Hepatocyte (in vitro differentiated cells): ENCODE data around the gene OTOG. TPM values are rescaled to one million over a fixed set of nuclear protein-coding genes. Genes with fewer than 3 reads are reported as not detected.

Experiments used
- DNase-seq: peaks from one replicate; pipeline ENCODE4 v3.0.0-alpha.2; 2016; ENCODE audit warnings: low spot score
- H2AFZ ChIP-seq: fragments of 200-600 bp; sonication (generic); 2 replicates; pipeline ENCODE4 v1.6.0; 2016; ENCODE audit warnings: antibody characterized with exemption, mild to moderate bottlenecking
- H3K27ac ChIP-seq: fragments of 200-600 bp; sonication (generic); 2 replicates; pipeline ENCODE4 v1.5.1; 2016; ENCODE audit warnings: mild to moderate bottlenecking
- H3K27me3 ChIP-seq: fragments of 200-600 bp; sonication (generic); 2 replicates; pipeline ENCODE4 v1.6.1; 2016
- H3K36me3 ChIP-seq: fragments of 200-600 bp; sonication (generic); replicated peaks from 2 replicates; pipeline ENCODE4 v1.5.1; 2016; ENCODE audit warnings: low read depth; ENCODE audit not compliant: insufficient read depth
- H3K4me1 ChIP-seq: fragments of 200-600 bp; sonication (generic); 2 replicates; pipeline ENCODE4 v1.5.1; 2016; ENCODE audit warnings: mild to moderate bottlenecking, moderate library complexity; ENCODE audit not compliant: insufficient read depth
- H3K4me2 ChIP-seq: fragments of 200-600 bp; sonication (generic); 2 replicates; pipeline ENCODE4 v1.6.0; 2016
- H3K4me3 ChIP-seq: fragments of 200-600 bp; sonication (generic); 2 replicates; pipeline ENCODE4 v1.5.1; 2016; ENCODE audit warnings: mild to moderate bottlenecking
- H3K79me2 ChIP-seq: fragments of 200-600 bp; sonication (generic); 2 replicates; pipeline ENCODE4 v1.6.0; 2017; ENCODE audit warnings: mild to moderate bottlenecking
- H3K9me2 ChIP-seq: fragments of 200-600 bp; sonication (generic); replicated peaks from 2 replicates; pipeline ENCODE4 v1.6.0; 2017; ENCODE audit warnings: mild to moderate bottlenecking; ENCODE audit not compliant: insufficient read depth
- H3K9me3 ChIP-seq: fragments of 200-600 bp; sonication (generic); 2 replicates; pipeline ENCODE4 v1.5.1; 2016; ENCODE audit warnings: low read depth, mild to moderate bottlenecking
- H4K20me1 ChIP-seq: fragments of 200-600 bp; sonication (generic); 2 replicates; pipeline ENCODE4 v1.6.0; 2016; ENCODE audit warnings: mild to moderate bottlenecking; ENCODE audit not compliant: insufficient read depth, poor library complexity, severe bottlenecking
- CTCF ChIP-seq: fragments of 200-600 bp; sonication (generic); IDR thresholded peaks from 2 replicates; pipeline ENCODE4 v1.5.1; 2016; ENCODE audit warnings: antibody characterized with exemption, mild to moderate bottlenecking; ENCODE audit not compliant: poor library complexity
- EZH2 ChIP-seq: fragments of 200-600 bp; sonication (generic); IDR thresholded peaks from 2 replicates; pipeline ENCODE4 v1.6.1; 2016; ENCODE audit warnings: antibody characterized with exemption, mild to moderate bottlenecking, borderline replicate concordance
- EZH2phosphoT487 ChIP-seq: fragments of 200-600 bp; sonication (generic); IDR thresholded peaks from one replicate; pipeline ENCODE4 v1.6.1; 2018; ENCODE audit warnings: antibody characterized with exemption, mild to moderate bottlenecking, low read depth, moderate library complexity; ENCODE audit not compliant: unreplicated experiment, severe bottlenecking
- WGBS: methylation state at CpG from one replicate; pipeline ENCODE4 v1.1.6; 2016; ENCODE audit warnings: low lambda C conversion rate; ENCODE audit errors: missing lambda C conversion rate; 5-methylcytosine and 5-hydroxymethylcytosine counted together
- polyA plus RNA-seq: library from polyadenylated mRNA; unstranded; fragments of >200 nt; fragmentation: Nextera tagmentation; extraction: Ambion mirVana; gene quantifications from 2 replicates; pipeline ENCODE4 v1.2.1, GENCODE V29; 2016
- total RNA-seq: library from RNA; depleted of rRNA; stranded (reverse); fragments of >200 nt; gene quantifications from 2 replicates; pipeline ENCODE4 v1.2.3, GENCODE V29; 2014

OTOG gene
- total and polyA plus RNA-seq, 2 experiments from 2014 or later = 0.27 to 2.0 TPM

- Histone ChIP-seq H3K79me2 (no peaks in the 10 kb centered on the region), H2AFZ (no peak overlapping the region), H3K9me3 (no peaks in the 10 kb centered on the region), H3K9me2 (no peaks in the 10 kb centered on the region), H3K27me3 (no peaks in the 10 kb centered on the region), H3K4me2 (no peak overlapping the region), H3K27ac (no peak overlapping the region), H3K4me3 (no peak overlapping the region), H3K4me1 (no peaks in the 10 kb centered on the region), H3K36me3 (no peaks in the 10 kb centered on the region), H4K20me1 (no peaks in the 10 kb centered on the region)
- 74% methylated on average over 2 of the region's 2 CpGs for WGBS
- TF ChIP-seq EZH2phosphoT487 = no peak
- DNase-seq = no peak
Measured at GRCh38 chr11:17639781-17640180, 92.7 kb downstream of the OTOG start.

- 84% methylated on average over 19 of the region's 19 CpGs for WGBS
- Histone ChIP-seq H3K27me3 (no peaks in the 10 kb centered on the region), H4K20me1 (no peaks in the 10 kb centered on the region), H2AFZ (no peak overlapping the region), H3K36me3 (no peaks in the 10 kb centered on the region), H3K27ac (no peak overlapping the region), H3K4me2 (no peak overlapping the region), H3K4me3 (no peak overlapping the region), H3K79me2 (no peaks in the 10 kb centered on the region), H3K9me3 (no peaks in the 10 kb centered on the region), H3K9me2 (no peaks in the 10 kb centered on the region), H3K4me1 (no peaks in the 10 kb centered on the region)
- no peak for TF ChIP-seq EZH2
- no peak for TF ChIP-seq CTCF
- TF ChIP-seq EZH2phosphoT487 = no peak
- DNase-seq = no peak
Measured at GRCh38 chr11:17640493-17641164, 93.6 kb downstream of the OTOG start.

GRCh38 chr11:17641792-17642350, 94.8 kb downstream of the OTOG start:
- no peak overlapping the region for H3K4me2 ChIP-seq
- no peak overlapping the region for H3K27ac ChIP-seq
- H3K27me3 ChIP-seq = no peaks in the 10 kb centered on the region
- TF ChIP-seq CTCF (no peak), EZH2 (no peak), EZH2phosphoT487 (no peak)
- 96% methylated on average over 17 of the region's 17 CpGs for WGBS
- H3K4me1 ChIP-seq = no peaks in the 10 kb centered on the region
- H3K36me3 ChIP-seq = no peaks in the 10 kb centered on the region
- no peaks in the 10 kb centered on the region for H3K79me2 ChIP-seq
- no peaks in the 10 kb centered on the region for H3K9me3 ChIP-seq
- no peaks in the 10 kb centered on the region for H4K20me1 ChIP-seq
- H2AFZ ChIP-seq = no peak overlapping the region
- no peak for DNase-seq
- H3K9me2 ChIP-seq = no peaks in the 10 kb centered on the region
- H3K4me3 ChIP-seq = no peak overlapping the region

GRCh38 chr11:17642370-17642769, 95.3 kb downstream of the OTOG start:
- H3K27ac ChIP-seq = no peak overlapping the region
- H3K4me1 ChIP-seq = no peaks in the 10 kb centered on the region
- no peak for DNase-seq
- no peaks in the 10 kb centered on the region for H4K20me1 ChIP-seq
- WGBS = 92% methylated on average over 4 of the region's 4 CpGs
- no peaks in the 10 kb centered on the region for H3K36me3 ChIP-seq
- H3K4me3 ChIP-seq = no peak overlapping the region
- H3K9me2 ChIP-seq = no peaks in the 10 kb centered on the region
- H3K9me3 ChIP-seq = no peaks in the 10 kb centered on the region
- no peaks in the 10 kb centered on the region for H3K27me3 ChIP-seq
- no peaks in the 10 kb centered on the region for H3K79me2 ChIP-seq
- H3K4me2 ChIP-seq = no peak overlapping the region
- H2AFZ ChIP-seq = no peak overlapping the region
- no peak for TF ChIP-seq EZH2phosphoT487
- TF ChIP-seq CTCF = no peak
- TF ChIP-seq EZH2 = no peak
